Measurements from ENCODE around the gene IKZF5. TPM values are rescaled to one million over a fixed set of nuclear protein-coding genes. Genes with fewer than 3 reads are reported as not detected.

The IKZF5 gene
- polyA plus RNA-seq, 1 donor: 15.2 TPM

- no peak for DNase-seq
These were observed 6.2 kb upstream of the IKZF5 start for GRCh38 chr10:123014772-123015171.

DNA sequence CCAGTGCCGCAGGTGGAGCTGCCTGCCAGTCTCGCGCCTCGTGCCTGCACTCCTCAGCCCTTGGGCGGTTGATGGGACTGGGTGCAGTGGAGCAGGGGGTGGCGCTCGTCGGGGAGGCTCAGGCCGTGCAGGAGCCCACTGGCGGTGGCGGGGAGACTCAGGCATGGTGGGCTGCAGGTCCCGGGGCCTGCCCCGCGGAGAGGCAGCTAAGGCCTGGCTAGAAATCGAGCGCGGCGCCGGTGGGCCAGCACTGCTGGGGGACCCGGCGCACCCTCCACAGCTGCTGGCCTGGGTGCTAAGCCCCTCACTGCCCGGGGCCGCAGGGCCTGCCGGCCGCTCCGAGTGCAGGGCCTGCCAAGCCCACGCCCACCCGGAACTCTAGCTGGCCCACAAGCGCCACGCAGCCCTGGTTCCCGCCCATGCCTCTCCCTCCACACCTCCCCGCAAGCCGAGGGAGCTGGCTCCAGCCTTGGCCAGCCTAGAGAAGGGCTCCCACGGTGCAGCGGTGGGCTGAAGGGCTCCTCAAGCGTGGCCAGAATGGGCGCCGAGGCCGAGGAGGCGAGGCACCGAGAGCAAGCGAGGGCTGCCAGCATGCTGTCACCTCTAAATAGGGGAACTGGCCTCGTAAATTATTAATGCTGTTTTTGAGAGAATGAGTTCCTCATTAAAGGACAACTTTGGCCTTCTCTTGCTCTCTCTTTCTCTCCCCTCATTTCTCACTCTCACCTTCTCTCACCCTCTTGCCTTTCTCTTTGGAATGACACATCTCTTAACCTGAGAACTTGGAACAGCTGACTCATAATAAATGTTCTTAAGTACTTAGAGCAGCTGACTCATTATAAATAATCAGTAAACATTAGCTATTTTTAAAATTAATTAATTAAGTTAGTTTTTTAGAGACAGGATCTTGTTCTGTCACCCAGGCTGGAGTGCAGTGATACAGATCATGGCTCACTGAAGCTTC, 5.1 kb upstream of the IKZF5 start:
- DNase-seq: no peak

DNA sequence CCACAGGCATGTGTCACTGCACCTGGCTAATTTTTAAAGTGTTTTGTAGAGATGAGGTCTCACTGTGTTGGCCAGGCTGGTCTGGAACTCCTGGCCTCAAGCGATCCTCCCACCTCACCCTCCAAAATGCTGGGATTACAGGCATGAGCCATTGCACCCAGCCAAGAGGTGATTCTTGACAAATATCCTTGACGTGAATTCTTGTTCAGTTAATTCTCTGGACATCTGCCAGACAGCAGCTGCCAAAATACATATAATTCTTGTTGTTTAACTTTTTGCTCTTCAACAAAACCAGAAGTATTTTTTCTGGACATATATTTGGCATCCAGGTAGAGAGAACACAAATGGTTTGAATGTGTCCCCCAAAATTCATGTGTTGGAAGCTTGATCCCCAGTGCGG, 3.4 kb upstream of the IKZF5 start:
- DNase-seq: no peak

GRCh38 chr10:123009105-123009820, 668 bp upstream of the IKZF5 start:
- DNase-seq: peak; percentile 19

- peak; percentile 13 for DNase-seq
These were observed 839 bp downstream of the IKZF5 start for GRCh38 chr10:123007558-123008354.

GRCh38 chr10:123004298-123004697, 4.3 kb downstream of the IKZF5 start:
- no peak for DNase-seq

DNA sequence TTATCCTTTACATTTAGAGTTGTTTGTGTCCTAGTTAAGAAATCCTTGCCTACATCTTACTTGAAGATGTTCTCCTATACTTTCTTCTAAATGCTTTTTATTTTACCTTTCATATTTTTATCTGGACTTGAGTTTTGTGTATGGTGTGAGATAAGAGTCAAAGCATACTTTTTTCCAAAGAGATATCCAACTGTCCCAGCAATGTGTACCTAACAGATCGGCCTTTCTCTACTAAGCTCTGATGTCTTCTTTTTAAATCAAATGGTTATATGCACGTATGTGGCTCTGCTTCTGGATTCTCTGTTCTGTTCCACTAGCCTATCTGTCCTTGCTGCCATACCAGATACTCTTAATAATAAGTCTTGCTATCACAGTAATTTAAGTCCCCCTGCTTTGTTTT, 7.2 kb downstream of the IKZF5 start:
- DNase-seq: no peak

GRCh38 chr10:123000155-123000554, 8.4 kb downstream of the IKZF5 start:
- DNase-seq: no peak

- DNase-seq: no peak
These were observed 9.2 kb downstream of the IKZF5 start for GRCh38 chr10:122999347-122999746.

GRCh38 chr10:122998934-122999333, 9.7 kb downstream of the IKZF5 start:
- no peak for DNase-seq

DNA sequence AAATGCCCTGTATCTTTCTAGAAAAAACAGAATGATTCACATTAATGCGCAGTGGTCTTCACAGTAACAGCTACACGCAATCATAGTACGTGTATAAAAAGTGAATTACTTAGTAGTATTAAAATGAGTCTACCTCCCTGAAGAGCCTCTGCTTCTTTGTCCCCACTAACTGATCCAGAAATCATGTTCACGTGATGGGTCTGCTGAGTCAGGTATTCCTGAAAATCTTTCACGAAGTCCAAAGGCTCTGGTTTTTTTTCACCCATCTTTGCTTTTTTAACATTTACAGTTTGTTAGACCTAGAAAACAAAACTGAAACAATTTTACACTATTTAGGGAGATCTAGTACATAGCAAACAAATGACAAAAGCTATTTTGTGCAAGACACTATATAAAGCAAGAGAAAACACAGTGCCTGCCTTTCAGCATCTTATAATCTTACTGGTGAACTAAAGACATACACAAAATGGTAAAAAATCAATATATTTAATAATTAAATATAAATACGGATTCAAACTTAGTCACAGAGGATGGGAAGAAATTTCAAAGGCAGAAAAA, 10.2 kb downstream of the IKZF5 start:
- no peak for DNase-seq

DNA sequence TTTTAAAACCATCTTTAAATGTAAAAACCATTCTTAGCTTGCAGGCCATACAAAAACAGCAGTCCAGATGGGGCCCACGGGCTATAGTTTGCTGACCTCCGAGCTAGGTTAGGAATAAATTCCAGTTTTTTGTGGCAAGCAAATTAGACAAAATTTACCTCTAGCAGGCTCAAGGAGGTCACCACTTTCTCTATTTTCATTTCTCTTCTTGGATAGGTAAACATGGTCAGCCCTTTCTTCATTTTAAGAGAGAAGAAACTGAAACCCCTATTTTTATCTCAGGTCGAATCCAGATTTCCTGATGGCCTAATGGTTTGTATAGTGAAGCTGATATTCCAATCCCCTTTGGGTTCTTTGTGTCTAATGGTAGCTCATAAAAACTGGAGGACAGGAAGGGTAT, 10.7 kb downstream of the IKZF5 start:
- DNase-seq: no peak

DNA sequence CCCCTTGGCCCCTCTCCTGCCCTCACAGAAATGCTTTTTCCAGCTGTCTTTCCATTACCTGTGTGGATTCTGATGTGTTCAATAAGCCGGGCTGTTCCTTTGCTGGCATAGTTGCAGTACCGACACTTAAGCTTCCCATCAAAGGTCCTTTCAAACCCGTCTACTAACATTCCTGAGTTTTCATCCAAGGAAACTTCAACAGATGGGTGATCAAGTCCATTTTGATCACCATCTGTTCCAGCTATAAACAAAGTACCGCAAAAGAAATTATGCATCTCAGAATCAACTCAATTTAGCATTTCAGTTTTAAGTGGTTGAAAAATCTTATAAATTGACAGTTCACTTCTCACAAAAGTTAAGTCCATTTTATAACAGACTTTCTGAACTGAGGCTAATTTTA, 12.7 kb downstream of the IKZF5 start:
- no peak for DNase-seq

DNA sequence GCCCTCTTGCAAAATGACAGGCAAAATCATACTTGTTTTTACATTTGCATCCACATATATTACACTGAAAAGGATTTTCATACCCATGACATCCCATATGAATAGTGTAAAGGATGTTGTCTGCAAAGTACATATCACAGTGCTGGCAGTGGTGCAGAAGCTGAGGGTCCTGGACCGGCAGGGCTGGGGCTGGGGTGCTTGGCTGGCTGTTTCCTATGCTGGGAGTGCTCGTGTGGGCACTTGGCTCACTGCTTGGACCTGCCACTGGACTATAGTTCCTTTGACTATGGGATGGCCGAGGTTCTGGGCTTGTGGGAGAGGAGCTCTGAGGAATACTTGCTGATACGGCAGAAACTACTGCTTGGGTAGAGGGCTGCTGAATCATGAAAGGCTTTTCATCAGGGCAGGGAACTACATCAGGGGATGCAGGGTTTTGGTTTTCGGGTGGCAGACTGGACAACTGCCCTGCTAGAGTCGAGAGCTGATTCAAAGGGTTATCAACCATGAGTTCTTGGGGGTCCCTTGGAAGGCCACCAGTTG, 14.7 kb downstream of the IKZF5 start:
- no peak for DNase-seq

DNA sequence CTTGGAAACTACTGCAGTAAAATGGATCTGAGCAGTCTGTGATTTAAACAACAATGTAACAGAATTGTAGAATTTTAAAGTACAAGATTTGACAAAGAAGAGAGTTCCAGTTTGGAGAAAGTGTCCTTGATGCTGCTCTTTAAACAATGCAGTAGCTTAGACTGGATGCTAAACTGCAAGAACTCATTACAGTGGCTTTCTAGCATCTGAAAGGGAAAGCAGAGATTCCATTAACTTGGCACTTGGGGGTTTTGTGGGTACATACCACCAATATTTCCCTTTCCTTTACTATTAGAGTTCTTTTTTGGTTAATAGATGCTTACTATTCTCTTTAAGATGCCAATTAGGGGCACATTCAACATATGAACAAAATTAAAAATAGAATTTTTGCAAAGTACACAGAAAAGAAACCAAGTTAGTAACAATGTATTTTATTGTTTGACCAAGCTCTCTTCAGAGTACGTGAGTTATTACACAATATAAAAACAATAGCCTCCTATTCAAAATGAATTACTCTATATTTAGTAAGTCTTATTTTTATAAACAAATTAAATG, 16.5 kb downstream of the IKZF5 start:
- no peak for DNase-seq

GRCh38 chr10:122990278-122990677, 18.3 kb downstream of the IKZF5 start:
- DNase-seq: no peak

DNA sequence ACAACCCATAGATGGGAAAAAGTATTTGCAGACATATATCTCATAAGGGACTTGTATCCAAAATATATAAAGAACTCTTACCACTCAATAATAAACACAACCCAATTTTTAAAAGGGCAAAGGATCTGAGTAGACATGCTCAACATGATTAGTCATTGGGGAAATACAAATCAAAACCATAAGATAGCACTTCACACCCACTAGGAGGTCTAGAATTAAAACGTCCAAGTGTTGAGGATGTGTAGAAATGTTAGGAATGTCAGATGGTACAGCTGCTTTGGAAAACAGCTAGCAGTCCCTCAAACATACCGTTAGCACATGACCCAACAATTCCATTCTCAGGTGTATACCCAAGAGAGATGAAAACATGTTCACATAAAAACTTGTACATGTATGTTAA, 20.1 kb downstream of the IKZF5 start:
- no peak for DNase-seq

DNA sequence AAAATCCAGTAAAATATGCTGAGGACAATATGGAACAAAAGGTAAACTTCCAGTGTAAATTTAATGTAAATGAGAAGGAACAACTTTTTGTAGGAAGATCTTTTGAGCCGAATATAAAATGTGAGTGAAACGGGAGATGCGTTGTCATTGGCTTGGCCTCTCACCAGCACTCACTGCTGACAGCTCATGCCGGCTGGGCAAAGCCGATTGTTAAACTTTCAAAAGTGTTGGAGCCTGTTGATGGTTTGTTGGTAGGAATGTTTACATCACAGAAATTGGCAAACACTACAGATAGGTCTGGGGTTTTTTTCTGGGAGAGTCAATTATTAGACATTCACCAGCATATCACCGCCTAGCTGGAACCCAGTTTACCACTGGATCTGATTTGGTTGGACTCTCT, 22.3 kb downstream of the IKZF5 start:
- DNase-seq: no peak

DNA sequence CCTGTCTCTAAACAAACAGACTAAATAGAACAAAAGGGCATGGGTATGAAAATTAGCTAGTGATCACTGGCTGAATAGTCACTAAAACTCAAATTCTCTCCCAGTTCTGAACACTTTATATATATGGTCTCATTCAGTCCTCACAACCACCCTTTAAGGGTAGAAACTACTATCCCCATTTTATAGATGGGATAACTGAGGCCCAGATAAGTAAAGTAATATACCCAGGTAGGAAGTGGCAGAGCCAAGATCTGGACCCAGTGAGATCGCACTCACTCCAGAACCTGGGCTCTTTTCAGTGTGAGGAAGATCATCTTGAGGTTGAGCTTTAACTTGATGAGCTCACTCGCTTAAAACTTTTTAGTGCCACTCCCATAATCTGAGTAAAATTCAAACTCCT, 23.9 kb downstream of the IKZF5 start:
- DNase-seq: no peak

- no peak for DNase-seq
These were observed 24.7 kb downstream of the IKZF5 start for GRCh38 chr10:122983898-122984297.

GRCh38 chr10:122981066-122981464, 27.5 kb downstream of the IKZF5 start:
- peak; percentile 15 for DNase-seq

Measured in hindlimb muscle (tissue), 1 donor.